H9 (cell line): ENCODE measurements around the gene IFNG-AS1. TPM values are rescaled to one million over a fixed set of nuclear protein-coding genes. Genes with fewer than 3 reads are reported as not detected.

Source experiments
- DNase-seq: peaks from one replicate; pipeline ENCODE4 v3.0.0-alpha.2; 2017
- H2AFZ ChIP-seq: one replicate; pipeline ENCODE4 v1.6.1; 2013; ENCODE audit warnings: mild to moderate bottlenecking, low read length, control low read depth, moderate library complexity
- H2AK5ac ChIP-seq: 2 replicates; pipeline ENCODE4 v1.6.1; 2013; ENCODE audit warnings: low read length, control low read depth, mixed read lengths; ENCODE audit not compliant: insufficient read length
- H2BK120ac ChIP-seq: one replicate; pipeline ENCODE4 v1.6.1; 2013; ENCODE audit warnings: low read depth, mild to moderate bottlenecking, low read length, control low read depth, inconsistent platforms; ENCODE audit not compliant: poor library complexity, severe bottlenecking
- H2BK12ac ChIP-seq: 2 replicates; pipeline ENCODE4 v1.6.1; 2013; ENCODE audit warnings: low read length, control low read depth, mixed read lengths, low read depth; ENCODE audit not compliant: insufficient read length
- H2BK15ac ChIP-seq: 2 replicates; pipeline ENCODE4 v1.6.1; 2013; ENCODE audit warnings: low read depth, low read length, control low read depth
- H2BK20ac ChIP-seq: one replicate; pipeline ENCODE4 v1.6.1; 2013; ENCODE audit warnings: low read depth, mild to moderate bottlenecking, low read length, control low read depth, inconsistent platforms; ENCODE audit not compliant: poor library complexity, severe bottlenecking
- H2BK5ac ChIP-seq: 2 replicates; pipeline ENCODE4 v1.6.1; 2013; ENCODE audit warnings: low read length, control low read depth, mixed read lengths; ENCODE audit not compliant: insufficient read length
- H3K14ac ChIP-seq: 2 replicates; pipeline ENCODE4 v1.6.1; 2013; ENCODE audit warnings: low read length, control low read depth; ENCODE audit not compliant: insufficient read depth
- H3K18ac ChIP-seq: 2 replicates; pipeline ENCODE4 v1.6.1; 2013; ENCODE audit warnings: low read depth, mild to moderate bottlenecking, mixed read lengths, low read length, control low read depth; ENCODE audit not compliant: insufficient read length
- H3K23ac ChIP-seq: 2 replicates; pipeline ENCODE4 v1.6.1; 2013; ENCODE audit warnings: low read length, control low read depth, mixed read lengths, low read depth; ENCODE audit not compliant: insufficient read length
- H3K23me2 ChIP-seq: 2 replicates; pipeline ENCODE4 v1.6.1; 2013; ENCODE audit warnings: low read depth, mild to moderate bottlenecking, mixed read lengths, low read length, control low read depth; ENCODE audit not compliant: insufficient read length, poor library complexity, severe bottlenecking
- H3K27ac ChIP-seq: 2 replicates; pipeline ENCODE4 v1.5.1; 2013; ENCODE audit warnings: low read length, control low read depth, mixed read lengths, low read depth; ENCODE audit not compliant: insufficient read length
- H3K27me3 ChIP-seq: 2 replicates; pipeline ENCODE4 v1.6.1; 2013; ENCODE audit warnings: low read length, control low read depth, inconsistent platforms; ENCODE audit not compliant: insufficient read depth
- H3K4ac ChIP-seq: 2 replicates; pipeline ENCODE4 v1.6.1; 2013; ENCODE audit warnings: low read depth, mild to moderate bottlenecking, control low read depth, inconsistent platforms, low read length, moderate library complexity
- H3K4me1 ChIP-seq: 2 replicates; pipeline ENCODE4 v1.6.1; 2013; ENCODE audit warnings: low read length, control low read depth, inconsistent platforms; ENCODE audit not compliant: insufficient read depth
- H3K4me2 ChIP-seq: 2 replicates; pipeline ENCODE4 v1.6.1; 2013; ENCODE audit warnings: low read length, control low read depth, mixed read lengths; ENCODE audit not compliant: insufficient read length, insufficient read depth
- H3K56ac ChIP-seq: 2 replicates; pipeline ENCODE4 v1.6.1; 2013; ENCODE audit warnings: low read depth, mild to moderate bottlenecking, mixed read lengths, low read length, control low read depth; ENCODE audit not compliant: insufficient read length
- H3K79me1 ChIP-seq: 2 replicates; pipeline ENCODE4 v1.6.1; 2013; ENCODE audit warnings: low read depth, mild to moderate bottlenecking, moderate library complexity, low read length, control low read depth, inconsistent platforms; ENCODE audit not compliant: insufficient read depth, poor library complexity, severe bottlenecking
- H3K79me2 ChIP-seq: 2 replicates; pipeline ENCODE4 v1.6.1; 2013; ENCODE audit warnings: low read length, control low read depth, inconsistent platforms; ENCODE audit not compliant: insufficient read depth
- H3K9ac ChIP-seq: 2 replicates; pipeline ENCODE4 v1.6.1; 2013; ENCODE audit warnings: low read length, control low read depth, mixed read lengths; ENCODE audit not compliant: insufficient read length; ENCODE audit errors: extremely low read depth
- H3K9me3 ChIP-seq: one replicate; pipeline ENCODE4 v1.6.1; 2013; ENCODE audit warnings: low read depth, low read length, inconsistent platforms; ENCODE audit not compliant: control insufficient read depth
- H3T11ph ChIP-seq: one replicate; pipeline ENCODE4 v1.6.1; 2013; ENCODE audit warnings: mild to moderate bottlenecking, low read length, control low read depth, inconsistent platforms
- H4K20me1 ChIP-seq: one replicate; pipeline ENCODE4 v1.6.1; 2013; ENCODE audit not compliant: control insufficient read depth, insufficient read length, insufficient read depth
- H4K5ac ChIP-seq: 2 replicates; pipeline ENCODE4 v1.6.1; 2013; ENCODE audit warnings: low read depth, mild to moderate bottlenecking, mixed read lengths, low read length, control low read depth; ENCODE audit not compliant: insufficient read length
- H4K8ac ChIP-seq: replicated peaks from 2 replicates; pipeline ENCODE4 v1.6.1; 2013; ENCODE audit warnings: low read length, control low read depth, mixed read lengths, low read depth; ENCODE audit not compliant: insufficient read length
- H4K91ac ChIP-seq: 2 replicates; pipeline ENCODE4 v1.6.1; 2013; ENCODE audit warnings: low read depth, mild to moderate bottlenecking, moderate library complexity, mixed read lengths, low read length, control low read depth; ENCODE audit not compliant: insufficient read length
- H3K27ac Mint-ChIP-seq, 3 experiments: 2 replicates in 2 of 3; 3 replicates in 1 of 3; pipeline ENCODE4 v1.8.0; 2020 to 2021; ENCODE audit warnings: mixed read lengths in 3 of 3, mild to moderate bottlenecking in 1 of 3, moderate library complexity in 1 of 3
- H3K27me3 Mint-ChIP-seq: 2 replicates; pipeline ENCODE4 v1.8.0; 2021; ENCODE audit warnings: low read depth, mild to moderate bottlenecking, moderate library complexity, mixed read lengths
- H3K36me3 Mint-ChIP-seq, 3 experiments: 2 replicates in 2 of 3; 3 replicates in 1 of 3; pipeline ENCODE4 v1.8.0; 2020 to 2021; ENCODE audit warnings: low read depth in 3 of 3, mixed read lengths in 3 of 3; ENCODE audit not compliant: insufficient read depth in 1 of 3
- H3K4me1 Mint-ChIP-seq, 2 experiments: 2 replicates each; pipeline ENCODE4 v1.8.0; 2020; ENCODE audit warnings: mixed read lengths in 2 of 2
- H3K4me3 Mint-ChIP-seq, 2 experiments: 2 replicates in 1 of 2; 3 replicates in 1 of 2; pipeline ENCODE4 v1.8.0; 2020 to 2021; ENCODE audit warnings: mild to moderate bottlenecking in 2 of 2, mixed read lengths in 2 of 2, moderate library complexity in 1 of 2
- H3K9me3 Mint-ChIP-seq, 2 experiments: 2 replicates in 1 of 2; 3 replicates in 1 of 2; pipeline ENCODE4 v1.8.0; 2020; ENCODE audit warnings: mild to moderate bottlenecking in 2 of 2, mixed read lengths in 2 of 2, moderate library complexity in 1 of 2
- CTCF ChIP-seq: fragments of 200-600 bp; sonication (generic); conservative IDR thresholded peaks from 3 replicates; pipeline ENCODE4 v1.8.0; 2021; ENCODE audit warnings: antibody characterized with exemption, mild to moderate bottlenecking
- WGBS: extraction: QIAGEN DNeasy Blood & Tissue Kit; methylation state at CpG from one replicate; pipeline ENCODE4 v1.1.7; 2013; ENCODE audit warnings: missing lambda C conversion rate, low lambda C conversion rate, mixed read lengths; ENCODE audit not compliant: insufficient read length; ENCODE audit errors: extremely low coverage; 5-methylcytosine and 5-hydroxymethylcytosine counted together
- total RNA-seq: library from RNA; stranded (reverse); gene quantifications from 2 replicates; pipeline ENCODE4 v1.2.1, GENCODE V29; 2021

IFNG-AS1 gene
- total RNA-seq, 1 experiment from 2014 or later: not detected

GRCh38 chr12:67977668-67978067, 11.6 kb upstream of the IFNG-AS1 start:
- Mint-ChIP-seq H3K4me1 (peaks cover 0 to 6% of the 10 kb centered on the region in 2 experiments; a peak in 1 of 4 replicates), H3K9me3 (no peaks in the 10 kb centered on the region; a peak in 1 of 5 replicates), H3K27ac (no peak overlapping the region), H3K36me3 (no peaks in the 10 kb centered on the region; a peak in 1 of 7 replicates), H3K27me3 (no peaks in the 10 kb centered on the region; the same call in none of the 2 replicates), H3K4me3 (no peak overlapping the region)
- no peak overlapping the region for H2BK20ac ChIP-seq
- no peak overlapping the region for H3T11ph ChIP-seq
- no peak overlapping the region for H2BK12ac ChIP-seq
- H3K9me3 ChIP-seq: no peaks in the 10 kb centered on the region
- H4K20me1 ChIP-seq: no peaks in the 10 kb centered on the region
- H4K91ac ChIP-seq: no peak overlapping the region
- no peak overlapping the region for H2AFZ ChIP-seq
- H3K4me2 ChIP-seq: no peak overlapping the region
- no peaks in the 10 kb centered on the region for H3K79me1 ChIP-seq
- H2BK15ac ChIP-seq: no peak overlapping the region
- H4K5ac ChIP-seq: no peak overlapping the region
- H3K9ac ChIP-seq: no peak overlapping the region
- H4K8ac ChIP-seq: no peak overlapping the region
- no peaks in the 10 kb centered on the region for H3K79me2 ChIP-seq
- no peaks in the 10 kb centered on the region for H3K27me3 ChIP-seq
- H2BK5ac ChIP-seq: no peak overlapping the region
- TF ChIP-seq CTCF: peak; percentile 23; the same call in 1 of the 3 replicates
- H3K56ac ChIP-seq: no peak overlapping the region
- H3K23me2 ChIP-seq: no peaks in the 10 kb centered on the region
- no CpG with 5 or more reads among the region's 1 CpG for WGBS
- no peak overlapping the region for H3K27ac ChIP-seq
- H3K14ac ChIP-seq: no peak overlapping the region
- H3K4ac ChIP-seq: no peak overlapping the region
- H3K18ac ChIP-seq: no peak overlapping the region
- H3K4me1 ChIP-seq: no peaks in the 10 kb centered on the region
- H2AK5ac ChIP-seq: no peak overlapping the region
- H3K23ac ChIP-seq: no peak overlapping the region
- DNase-seq: no peak
- H2BK120ac ChIP-seq: no peak overlapping the region
